WTC11 (cell line): ENCODE data around the gene DPYSL3.

Experiments used
- ESRRA ChIP-seq: sonication (generic); formaldehyde crosslinking; IDR thresholded peaks from 2 replicates; pipeline ENCODE4 v1.8.1; 2022; ENCODE audit warnings: mild to moderate bottlenecking, missing genetic modification reagents, borderline replicate concordance
- FOXJ3 ChIP-seq: sonication (generic); formaldehyde crosslinking; IDR thresholded peaks from 2 replicates; pipeline ENCODE4 v1.9.0; 2021; ENCODE audit warnings: missing genetic modification reagents, mild to moderate bottlenecking, borderline replicate concordance
- GRHL2 ChIP-seq: fragments of 250-450 bp; sonication (Bioruptor Pico); IDR thresholded peaks from 2 replicates; pipeline ENCODE4 v1.8.0; 2022; ENCODE audit warnings: mild to moderate bottlenecking, moderate library complexity; ENCODE audit not compliant: insufficient replicate concordance, severe bottlenecking
- NR3C1 ChIP-seq: sonication (generic); formaldehyde crosslinking; conservative IDR thresholded peaks from 2 replicates; pipeline ENCODE4 v1.8.1; 2023; ENCODE audit warnings: low read depth, mild to moderate bottlenecking, missing genetic modification reagents
- TF ChIP-seq, protein P1 (sequence below): fragments of 200-600 bp; IDR thresholded peaks from 2 replicates; pipeline ENCODE4 v1.8.0; 2022; ENCODE audit warnings: antibody characterized with exemption
- TF ChIP-seq, protein P2 (sequence below): sonication (generic); formaldehyde crosslinking; IDR thresholded peaks from 2 replicates; pipeline ENCODE4 v1.8.0; 2023; ENCODE audit warnings: missing genetic modification reagents
- TF ChIP-seq, protein P3 (sequence below): sonication (generic); formaldehyde crosslinking; IDR thresholded peaks from 2 replicates; pipeline ENCODE4 v1.8.1; 2022; ENCODE audit warnings: missing genetic modification reagents, borderline replicate concordance
- TF ChIP-seq, protein P4 (sequence below): sonication (generic); formaldehyde crosslinking; IDR thresholded peaks from 2 replicates; pipeline ENCODE4 v1.8.1; 2023; ENCODE audit warnings: mild to moderate bottlenecking, missing genetic modification reagents, borderline replicate concordance
- TF ChIP-seq, protein P5 (sequence below): sonication (generic); formaldehyde crosslinking; IDR thresholded peaks from 2 replicates; pipeline ENCODE4 v1.8.0; 2023; ENCODE audit warnings: mild to moderate bottlenecking, missing genetic modification reagents
- TF ChIP-seq, protein P6 (sequence below): sonication (generic); formaldehyde crosslinking; IDR thresholded peaks from 2 replicates; pipeline ENCODE4 v1.8.1; 2023; ENCODE audit warnings: mild to moderate bottlenecking, missing genetic modification reagents, moderate library complexity

DNA sequence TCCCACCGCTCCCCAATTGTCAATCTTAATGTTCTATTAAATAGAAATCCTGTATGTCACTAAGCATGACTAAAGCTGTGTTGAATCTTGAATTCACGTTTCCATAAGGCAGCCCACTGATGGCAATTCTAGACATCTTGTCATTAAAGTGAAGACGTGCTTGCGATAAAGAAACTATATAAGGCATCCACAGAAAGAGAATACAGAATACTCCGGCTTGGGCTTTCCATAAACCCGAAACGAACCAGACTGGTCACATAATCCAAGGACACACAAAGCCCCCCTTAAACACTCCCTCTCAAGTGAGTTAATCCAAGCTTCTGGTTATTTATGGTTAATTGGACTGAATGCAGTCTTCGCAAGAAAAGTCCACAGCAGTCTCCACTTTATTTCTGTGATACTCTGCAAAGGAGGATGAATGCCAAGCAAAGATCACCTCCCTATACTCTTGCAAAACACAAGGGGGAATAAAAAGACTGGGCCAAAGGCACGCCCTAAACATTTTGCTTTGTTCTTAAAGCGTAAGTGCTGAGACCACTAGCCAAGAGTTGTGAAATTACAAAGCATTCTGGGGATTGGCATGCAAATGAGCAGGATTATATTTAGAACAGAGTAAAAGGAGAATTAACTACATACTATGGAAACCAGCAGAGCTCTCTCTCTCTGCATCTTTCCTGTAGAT, 54.7 kb downstream of the DPYSL3 start:
- TF ChIP-seq ESRRA (CRISPR knock-in tag) (no peak), FOXJ3 (CRISPR knock-in tag) (no peak), GRHL2 (CRISPR knock-in tag) (no peak), NR3C1 (no peak)
- TF ChIP-seq, protein P1, sequence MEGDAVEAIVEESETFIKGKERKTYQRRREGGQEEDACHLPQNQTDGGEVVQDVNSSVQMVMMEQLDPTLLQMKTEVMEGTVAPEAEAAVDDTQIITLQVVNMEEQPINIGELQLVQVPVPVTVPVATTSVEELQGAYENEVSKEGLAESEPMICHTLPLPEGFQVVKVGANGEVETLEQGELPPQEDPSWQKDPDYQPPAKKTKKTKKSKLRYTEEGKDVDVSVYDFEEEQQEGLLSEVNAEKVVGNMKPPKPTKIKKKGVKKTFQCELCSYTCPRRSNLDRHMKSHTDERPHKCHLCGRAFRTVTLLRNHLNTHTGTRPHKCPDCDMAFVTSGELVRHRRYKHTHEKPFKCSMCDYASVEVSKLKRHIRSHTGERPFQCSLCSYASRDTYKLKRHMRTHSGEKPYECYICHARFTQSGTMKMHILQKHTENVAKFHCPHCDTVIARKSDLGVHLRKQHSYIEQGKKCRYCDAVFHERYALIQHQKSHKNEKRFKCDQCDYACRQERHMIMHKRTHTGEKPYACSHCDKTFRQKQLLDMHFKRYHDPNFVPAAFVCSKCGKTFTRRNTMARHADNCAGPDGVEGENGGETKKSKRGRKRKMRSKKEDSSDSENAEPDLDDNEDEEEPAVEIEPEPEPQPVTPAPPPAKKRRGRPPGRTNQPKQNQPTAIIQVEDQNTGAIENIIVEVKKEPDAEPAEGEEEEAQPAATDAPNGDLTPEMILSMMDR = no peak
- TF ChIP-seq, protein P2, sequence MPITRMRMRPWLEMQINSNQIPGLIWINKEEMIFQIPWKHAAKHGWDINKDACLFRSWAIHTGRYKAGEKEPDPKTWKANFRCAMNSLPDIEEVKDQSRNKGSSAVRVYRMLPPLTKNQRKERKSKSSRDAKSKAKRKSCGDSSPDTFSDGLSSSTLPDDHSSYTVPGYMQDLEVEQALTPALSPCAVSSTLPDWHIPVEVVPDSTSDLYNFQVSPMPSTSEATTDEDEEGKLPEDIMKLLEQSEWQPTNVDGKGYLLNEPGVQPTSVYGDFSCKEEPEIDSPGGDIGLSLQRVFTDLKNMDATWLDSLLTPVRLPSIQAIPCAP (CRISPR knock-in tag) = no peak
- TF ChIP-seq, protein P3, sequence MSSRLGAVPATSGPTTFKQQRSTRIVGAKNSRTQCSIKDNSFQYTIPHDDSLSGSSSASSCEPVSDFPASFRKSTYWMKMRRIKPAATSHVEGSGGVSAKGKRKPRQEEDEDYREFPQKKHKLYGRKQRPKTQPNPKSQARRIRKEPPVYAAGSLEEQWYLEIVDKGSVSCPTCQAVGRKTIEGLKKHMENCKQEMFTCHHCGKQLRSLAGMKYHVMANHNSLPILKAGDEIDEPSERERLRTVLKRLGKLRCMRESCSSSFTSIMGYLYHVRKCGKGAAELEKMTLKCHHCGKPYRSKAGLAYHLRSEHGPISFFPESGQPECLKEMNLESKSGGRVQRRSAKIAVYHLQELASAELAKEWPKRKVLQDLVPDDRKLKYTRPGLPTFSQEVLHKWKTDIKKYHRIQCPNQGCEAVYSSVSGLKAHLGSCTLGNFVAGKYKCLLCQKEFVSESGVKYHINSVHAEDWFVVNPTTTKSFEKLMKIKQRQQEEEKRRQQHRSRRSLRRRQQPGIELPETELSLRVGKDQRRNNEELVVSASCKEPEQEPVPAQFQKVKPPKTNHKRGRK (CRISPR knock-in tag) = no peak
- TF ChIP-seq, protein P4, sequence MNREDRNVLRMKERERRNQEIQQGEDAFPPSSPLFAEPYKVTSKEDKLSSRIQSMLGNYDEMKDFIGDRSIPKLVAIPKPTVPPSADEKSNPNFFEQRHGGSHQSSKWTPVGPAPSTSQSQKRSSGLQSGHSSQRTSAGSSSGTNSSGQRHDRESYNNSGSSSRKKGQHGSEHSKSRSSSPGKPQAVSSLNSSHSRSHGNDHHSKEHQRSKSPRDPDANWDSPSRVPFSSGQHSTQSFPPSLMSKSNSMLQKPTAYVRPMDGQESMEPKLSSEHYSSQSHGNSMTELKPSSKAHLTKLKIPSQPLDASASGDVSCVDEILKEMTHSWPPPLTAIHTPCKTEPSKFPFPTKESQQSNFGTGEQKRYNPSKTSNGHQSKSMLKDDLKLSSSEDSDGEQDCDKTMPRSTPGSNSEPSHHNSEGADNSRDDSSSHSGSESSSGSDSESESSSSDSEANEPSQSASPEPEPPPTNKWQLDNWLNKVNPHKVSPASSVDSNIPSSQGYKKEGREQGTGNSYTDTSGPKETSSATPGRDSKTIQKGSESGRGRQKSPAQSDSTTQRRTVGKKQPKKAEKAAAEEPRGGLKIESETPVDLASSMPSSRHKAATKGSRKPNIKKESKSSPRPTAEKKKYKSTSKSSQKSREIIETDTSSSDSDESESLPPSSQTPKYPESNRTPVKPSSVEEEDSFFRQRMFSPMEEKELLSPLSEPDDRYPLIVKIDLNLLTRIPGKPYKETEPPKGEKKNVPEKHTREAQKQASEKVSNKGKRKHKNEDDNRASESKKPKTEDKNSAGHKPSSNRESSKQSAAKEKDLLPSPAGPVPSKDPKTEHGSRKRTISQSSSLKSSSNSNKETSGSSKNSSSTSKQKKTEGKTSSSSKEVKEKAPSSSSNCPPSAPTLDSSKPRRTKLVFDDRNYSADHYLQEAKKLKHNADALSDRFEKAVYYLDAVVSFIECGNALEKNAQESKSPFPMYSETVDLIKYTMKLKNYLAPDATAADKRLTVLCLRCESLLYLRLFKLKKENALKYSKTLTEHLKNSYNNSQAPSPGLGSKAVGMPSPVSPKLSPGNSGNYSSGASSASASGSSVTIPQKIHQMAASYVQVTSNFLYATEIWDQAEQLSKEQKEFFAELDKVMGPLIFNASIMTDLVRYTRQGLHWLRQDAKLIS (CRISPR knock-in tag) = no peak
- TF ChIP-seq, protein P5, sequence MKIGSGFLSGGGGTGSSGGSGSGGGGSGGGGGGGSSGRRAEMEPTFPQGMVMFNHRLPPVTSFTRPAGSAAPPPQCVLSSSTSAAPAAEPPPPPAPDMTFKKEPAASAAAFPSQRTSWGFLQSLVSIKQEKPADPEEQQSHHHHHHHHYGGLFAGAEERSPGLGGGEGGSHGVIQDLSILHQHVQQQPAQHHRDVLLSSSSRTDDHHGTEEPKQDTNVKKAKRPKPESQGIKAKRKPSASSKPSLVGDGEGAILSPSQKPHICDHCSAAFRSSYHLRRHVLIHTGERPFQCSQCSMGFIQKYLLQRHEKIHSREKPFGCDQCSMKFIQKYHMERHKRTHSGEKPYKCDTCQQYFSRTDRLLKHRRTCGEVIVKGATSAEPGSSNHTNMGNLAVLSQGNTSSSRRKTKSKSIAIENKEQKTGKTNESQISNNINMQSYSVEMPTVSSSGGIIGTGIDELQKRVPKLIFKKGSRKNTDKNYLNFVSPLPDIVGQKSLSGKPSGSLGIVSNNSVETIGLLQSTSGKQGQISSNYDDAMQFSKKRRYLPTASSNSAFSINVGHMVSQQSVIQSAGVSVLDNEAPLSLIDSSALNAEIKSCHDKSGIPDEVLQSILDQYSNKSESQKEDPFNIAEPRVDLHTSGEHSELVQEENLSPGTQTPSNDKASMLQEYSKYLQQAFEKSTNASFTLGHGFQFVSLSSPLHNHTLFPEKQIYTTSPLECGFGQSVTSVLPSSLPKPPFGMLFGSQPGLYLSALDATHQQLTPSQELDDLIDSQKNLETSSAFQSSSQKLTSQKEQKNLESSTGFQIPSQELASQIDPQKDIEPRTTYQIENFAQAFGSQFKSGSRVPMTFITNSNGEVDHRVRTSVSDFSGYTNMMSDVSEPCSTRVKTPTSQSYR (CRISPR knock-in tag) = no peak
- TF ChIP-seq, protein P6, sequence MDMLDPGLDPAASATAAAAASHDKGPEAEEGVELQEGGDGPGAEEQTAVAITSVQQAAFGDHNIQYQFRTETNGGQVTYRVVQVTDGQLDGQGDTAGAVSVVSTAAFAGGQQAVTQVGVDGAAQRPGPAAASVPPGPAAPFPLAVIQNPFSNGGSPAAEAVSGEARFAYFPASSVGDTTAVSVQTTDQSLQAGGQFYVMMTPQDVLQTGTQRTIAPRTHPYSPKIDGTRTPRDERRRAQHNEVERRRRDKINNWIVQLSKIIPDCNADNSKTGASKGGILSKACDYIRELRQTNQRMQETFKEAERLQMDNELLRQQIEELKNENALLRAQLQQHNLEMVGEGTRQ (CRISPR knock-in tag) = no peak
